Upper lobe of right lung (tissue), 1 donor: ENCODE data around the gene TBCE. TPM values are rescaled to one million over a fixed set of nuclear protein-coding genes. Genes with fewer than 3 reads are reported as not detected.
"Not testable (repeated sequence)": the region's sequence is repeated elsewhere in the genome, so short reads cannot be mapped to it uniquely, and the experiment has no call there.

Experiments used
- ATAC-seq: fragments of 200-7000 bp; cut with Tn5 transposase; one replicate; pipeline ENCODE4 v1.9.1; 2020; ENCODE audit warnings: mild to moderate bottlenecking, moderate library complexity
- DNase-seq: peaks from one replicate; pipeline ENCODE4 v3.0.0-alpha.2; 2020
- H3K27ac ChIP-seq: fragments of 200-600 bp; one replicate; pipeline ENCODE4 v1.8.0; 2022
- H3K27me3 ChIP-seq: fragments of 200-600 bp; one replicate; pipeline ENCODE4 v1.8.0; 2022; ENCODE audit warnings: mild to moderate bottlenecking
- H3K36me3 ChIP-seq: fragments of 200-600 bp; one replicate; pipeline ENCODE4 v1.8.0; 2022
- H3K4me1 ChIP-seq: fragments of 200-600 bp; one replicate; pipeline ENCODE4 v1.8.0; 2022
- H3K4me3 ChIP-seq: fragments of 200-600 bp; one replicate; pipeline ENCODE4 v1.8.0; 2022; ENCODE audit warnings: mild to moderate bottlenecking
- H3K9me3 ChIP-seq: fragments of 200-600 bp; one replicate; pipeline ENCODE4 v1.8.0; 2022
- CTCF ChIP-seq: fragments of 200-600 bp; IDR thresholded peaks from one replicate; pipeline ENCODE4 v1.8.0; 2022; ENCODE audit warnings: antibody characterized with exemption
- intact Hi-C: fragments of 100-400 bp; cut with DNase I; formaldehyde crosslinking; loops from one replicate; pipeline ENCODE4 v1.11.0; 2022
- total RNA-seq: library from RNA; stranded (reverse); fragmentation: NEBNext Ultra II Directional; extraction: Animal tissue kit (Norgen Biotek cat#: 25700); gene quantifications from one replicate; pipeline ENCODE4 v1.2.1, GENCODE V29; 2021
- donor health status: DM: no; HTN: yes; CAD: no; lungs with severe emphysema.

The TBCE gene
- total RNA-seq, 1 donor from 2014 or later = 27.2 TPM

GRCh38 chr1:235375919-235376605, 8.8 kb downstream of the TBCE start:
- intact Hi-C loops = no loop called here
- DNase-seq (no peak), ATAC-seq (no peak)
- Histone ChIP-seq H3K4me3 (no peak overlapping the region), H3K27me3 (no peaks in the 10 kb centered on the region), H3K36me3 (peaks cover 11% of the 10 kb centered on the region), H3K4me1 (no peaks in the 10 kb centered on the region), H3K9me3 (no peaks in the 10 kb centered on the region), H3K27ac (no peak overlapping the region)
- TF ChIP-seq CTCF = no peak

GRCh38 chr1:235378134-235378735, 11.0 kb downstream of the TBCE start:
- H3K4me3 ChIP-seq, H3K4me1 ChIP-seq, DNase-seq, intact Hi-C loops, ATAC-seq, H3K27me3 ChIP-seq, H3K27ac ChIP-seq, H3K9me3 ChIP-seq: not testable (repeated sequence)
- H3K36me3 ChIP-seq = peaks cover 15% of the 10 kb centered on the region

- H3K27ac ChIP-seq, intact Hi-C loops, DNase-seq, H3K4me3 ChIP-seq, H3K27me3 ChIP-seq, ATAC-seq, H3K4me1 ChIP-seq, H3K9me3 ChIP-seq: not testable (repeated sequence)
- peaks cover 15% of the 10 kb centered on the region for H3K36me3 ChIP-seq
Measured at GRCh38 chr1:235381955-235382739, 14.9 kb downstream of the TBCE start.

GRCh38 chr1:235385633-235386032, 18.4 kb downstream of the TBCE start:
- H3K27ac ChIP-seq, ATAC-seq, H3K4me1 ChIP-seq, DNase-seq, H3K4me3 ChIP-seq, H3K9me3 ChIP-seq, H3K27me3 ChIP-seq, H3K36me3 ChIP-seq, intact Hi-C loops: not testable (repeated sequence)

DNA sequence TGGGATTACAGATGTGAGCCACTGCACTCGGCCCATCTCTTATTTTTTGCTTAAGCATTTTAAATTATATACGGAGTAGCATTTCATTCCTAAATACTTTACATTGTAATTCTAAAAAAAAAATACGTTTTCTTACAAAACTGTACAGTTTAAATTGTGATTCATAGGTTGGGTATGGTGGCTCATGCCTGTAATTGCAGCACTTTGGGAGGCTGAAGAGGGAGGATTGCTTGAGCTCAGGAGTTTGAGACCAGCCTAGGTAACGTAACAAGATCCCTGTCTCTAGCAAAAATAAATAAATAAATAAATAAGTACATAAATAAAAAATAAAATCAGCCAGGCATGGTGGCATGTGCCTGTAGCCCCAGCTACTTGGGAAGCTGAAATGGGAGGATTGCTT, 24.6 kb downstream of the TBCE start:
- no peak for TF ChIP-seq CTCF
- Histone ChIP-seq H3K36me3 (no peaks in the 10 kb centered on the region), H3K4me3 (no peak overlapping the region), H3K9me3 (no peaks in the 10 kb centered on the region), H3K27me3 (no peaks in the 10 kb centered on the region), H3K4me1 (no peaks in the 10 kb centered on the region), H3K27ac (no peak overlapping the region)
- no peak for DNase-seq
- no peak for ATAC-seq
- intact Hi-C loops = no loop called here

DNA sequence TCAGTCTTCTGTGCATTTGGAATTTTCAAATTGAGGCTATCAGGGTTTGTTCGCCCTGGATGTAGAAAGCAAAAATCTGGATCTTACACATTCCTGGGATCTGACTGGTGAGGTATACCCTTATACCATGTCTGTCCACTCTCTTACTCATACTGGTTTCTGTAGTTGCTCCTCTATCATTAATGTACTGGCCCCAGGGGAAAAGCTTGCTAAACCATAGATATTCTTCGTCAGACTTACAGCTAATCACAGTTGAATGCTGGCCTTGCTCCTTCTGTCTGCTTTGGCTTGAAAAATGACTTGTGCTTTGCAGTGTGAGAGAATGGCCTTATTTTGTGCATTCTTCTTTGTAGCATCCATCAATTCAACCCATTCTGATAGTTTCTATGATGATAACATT, 30.5 kb downstream of the TBCE start:
- intact Hi-C loops = no loop called here

More for the DNA sequence above, 30.5 kb downstream of the TBCE start:
- no peak overlapping the region for H3K4me3 ChIP-seq
- no peaks in the 10 kb centered on the region for H3K27me3 ChIP-seq
- no peak overlapping the region for H3K27ac ChIP-seq
- H3K9me3 ChIP-seq = no peaks in the 10 kb centered on the region
- no peak for TF ChIP-seq CTCF
- no peak for ATAC-seq
- DNase-seq = no peak
- no peaks in the 10 kb centered on the region for H3K36me3 ChIP-seq
- no peaks in the 10 kb centered on the region for H3K4me1 ChIP-seq
